ENCODE results near the gene SCGB1D1. TPM values are rescaled to one million over a fixed set of nuclear protein-coding genes. Genes with fewer than 3 reads are reported as not detected.

The SCGB1D1 gene
- polyA plus RNA-seq, 3 donors: not detected

DNA sequence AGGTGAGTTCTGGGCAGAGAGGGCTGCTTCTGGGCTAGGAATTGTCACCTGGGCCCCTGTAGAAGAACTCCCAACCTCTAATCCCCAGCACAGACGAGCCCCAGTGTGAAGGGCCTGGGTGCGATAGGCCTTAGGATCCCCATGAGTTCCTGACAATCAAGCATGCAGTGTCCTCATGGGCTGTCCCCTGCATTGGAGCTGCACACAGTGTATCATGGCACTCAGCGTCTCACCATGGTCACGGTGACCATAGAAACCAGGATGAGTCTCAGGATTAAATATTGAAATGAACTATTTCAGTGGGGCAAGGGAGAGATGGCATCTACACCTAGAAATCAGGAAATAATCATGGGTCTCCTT is 18.7 kb downstream of the SCGB1D1 start:
- TF ChIP-seq, protein P1, sequence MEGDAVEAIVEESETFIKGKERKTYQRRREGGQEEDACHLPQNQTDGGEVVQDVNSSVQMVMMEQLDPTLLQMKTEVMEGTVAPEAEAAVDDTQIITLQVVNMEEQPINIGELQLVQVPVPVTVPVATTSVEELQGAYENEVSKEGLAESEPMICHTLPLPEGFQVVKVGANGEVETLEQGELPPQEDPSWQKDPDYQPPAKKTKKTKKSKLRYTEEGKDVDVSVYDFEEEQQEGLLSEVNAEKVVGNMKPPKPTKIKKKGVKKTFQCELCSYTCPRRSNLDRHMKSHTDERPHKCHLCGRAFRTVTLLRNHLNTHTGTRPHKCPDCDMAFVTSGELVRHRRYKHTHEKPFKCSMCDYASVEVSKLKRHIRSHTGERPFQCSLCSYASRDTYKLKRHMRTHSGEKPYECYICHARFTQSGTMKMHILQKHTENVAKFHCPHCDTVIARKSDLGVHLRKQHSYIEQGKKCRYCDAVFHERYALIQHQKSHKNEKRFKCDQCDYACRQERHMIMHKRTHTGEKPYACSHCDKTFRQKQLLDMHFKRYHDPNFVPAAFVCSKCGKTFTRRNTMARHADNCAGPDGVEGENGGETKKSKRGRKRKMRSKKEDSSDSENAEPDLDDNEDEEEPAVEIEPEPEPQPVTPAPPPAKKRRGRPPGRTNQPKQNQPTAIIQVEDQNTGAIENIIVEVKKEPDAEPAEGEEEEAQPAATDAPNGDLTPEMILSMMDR (IDR thresholded peaks at IDR 0.05): no peak
- H3K27ac Mint-ChIP-seq: no peak overlapping the region
- DNase-seq: no peak
- no peaks in the 10 kb centered on the region for H3K4me1 Mint-ChIP-seq
- WGBS (ENCODE audit: insufficient coverage): 77% methylated on average over 4 of the region's 4 CpGs
- intact Hi-C loops (cut with micrococcal nuclease): no loop called here
- Histone ChIP-seq H3K27me3 (ENCODE audit: control insufficient read depth in 2 of 2, insufficient read depth in 2 of 2, low read length in 2 of 2) (no peaks in the 10 kb centered on the region), H3K36me3 (replicated peaks in 1 of 2; ENCODE audit: control insufficient read depth in 1 of 2, insufficient read depth in 2 of 2, low read length in 2 of 2) (no peaks in the 10 kb centered on the region), H2AFZ (ENCODE audit: insufficient read depth, low read depth, low read length, poor library complexity, severe bottlenecking) (no peak overlapping the region), H3K27ac (ENCODE audit: low read depth in 1 of 2, low read length in 2 of 2) (no peak overlapping the region), H3K4me2 (replicated peaks; ENCODE audit: extremely low read depth, low read length, poor library complexity, severe bottlenecking) (no peak overlapping the region), H3K4me3 (replicated peaks in 1 of 3; ENCODE audit: low read depth in 2 of 3, low read length in 3 of 3) (no peak overlapping the region), H3K9ac (ENCODE audit: insufficient read depth, low read length, poor library complexity, severe bottlenecking) (no peak overlapping the region), H4K20me1 (ENCODE audit: insufficient read depth, low read length) (no peaks in the 10 kb centered on the region), H3K79me2 (ENCODE audit: insufficient read depth, low read length) (no peaks in the 10 kb centered on the region), H3K4me1 (ENCODE audit: control insufficient read depth in 1 of 2, insufficient read depth in 2 of 2, low read length in 2 of 2) (no peaks in the 10 kb centered on the region), H3K9me3 (replicated peaks in 1 of 2; ENCODE audit: control insufficient read depth in 1 of 2, insufficient read depth in 1 of 2, low read length in 2 of 2) (no peaks in the 10 kb centered on the region)
- H3K27me3 Mint-ChIP-seq (ENCODE audit: low read depth in 3 of 3): peaks cover 2 to 6% (median 5%) of the 10 kb centered on the region in 3 donors
- H3K4me3 Mint-ChIP-seq: no peak overlapping the region
- H3K9me3 Mint-ChIP-seq: no peaks in the 10 kb centered on the region
- H3K36me3 Mint-ChIP-seq: no peaks in the 10 kb centered on the region

DNA sequence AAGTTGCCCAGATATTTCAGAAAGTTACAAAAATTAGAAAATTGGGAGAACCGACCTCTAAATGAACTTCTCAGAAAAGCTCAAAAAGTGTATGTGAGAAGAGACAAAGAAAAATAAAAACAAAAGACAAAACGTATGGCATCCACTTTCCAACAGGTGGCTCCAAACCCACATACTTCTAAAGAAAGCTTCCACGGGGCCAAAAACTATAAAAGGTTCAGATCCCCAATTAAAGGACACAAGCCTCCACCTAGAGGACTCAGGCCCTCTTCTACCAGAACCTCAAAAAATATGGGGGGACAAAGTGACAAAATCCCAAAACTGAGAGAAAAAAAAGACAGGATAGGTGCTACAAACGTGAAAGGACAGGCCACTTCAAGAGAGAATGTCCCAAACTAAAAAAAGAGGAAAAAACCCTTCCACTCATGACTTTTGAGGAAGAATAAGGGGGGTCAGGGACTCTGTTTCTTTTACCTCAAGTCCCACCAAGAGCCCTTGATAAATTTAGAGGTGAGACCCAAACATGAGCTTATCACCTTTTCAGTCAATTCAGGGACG is 27.3 kb downstream of the SCGB1D1 start:
- Mint-ChIP-seq H3K27ac (no peak overlapping the region), H3K4me3 (no peak overlapping the region), H3K36me3 (no peaks in the 10 kb centered on the region), H3K27me3 (ENCODE audit: low read depth in 3 of 3) (peaks cover 2 to 6% (median 5%) of the 10 kb centered on the region in 3 donors), H3K4me1 (no peaks in the 10 kb centered on the region), H3K9me3 (peaks cover 2 to 9% (median 7%) of the 10 kb centered on the region in 7 donors)
- no peak overlapping the region for H3K9ac ChIP-seq (ENCODE audit: insufficient read depth, low read length, poor library complexity, severe bottlenecking)
- TF ChIP-seq, protein P1 (IDR thresholded peaks at IDR 0.05): peak; percentile 34
- no peak overlapping the region for H3K4me3 ChIP-seq (replicated peaks in 1 of 3; ENCODE audit: low read depth in 2 of 3, low read length in 3 of 3)
- H3K9me3 ChIP-seq (replicated peaks in 1 of 2; ENCODE audit: control insufficient read depth in 1 of 2, insufficient read depth in 1 of 2, low read length in 2 of 2): peaks cover 6% of the 10 kb centered on the region in 2 donors
- no peak overlapping the region for H2AFZ ChIP-seq (ENCODE audit: insufficient read depth, low read depth, low read length, poor library complexity, severe bottlenecking)
- intact Hi-C loops (cut with micrococcal nuclease): loop anchor here (5.0 to 10.0 kb wide), 2 partner anchors 108 to 110 kb away; no protein-coding TSS in a partner anchor
- H3K4me1 ChIP-seq (ENCODE audit: control insufficient read depth in 1 of 2, insufficient read depth in 2 of 2, low read length in 2 of 2): no peaks in the 10 kb centered on the region
- no peak for DNase-seq
- no peaks in the 10 kb centered on the region for H3K27me3 ChIP-seq (ENCODE audit: control insufficient read depth in 2 of 2, insufficient read depth in 2 of 2, low read length in 2 of 2)
- H3K79me2 ChIP-seq (ENCODE audit: insufficient read depth, low read length): no peaks in the 10 kb centered on the region
- WGBS (ENCODE audit: insufficient coverage): 0% methylated on average over 2 of the region's 5 CpGs
- no peaks in the 10 kb centered on the region for H3K36me3 ChIP-seq (replicated peaks in 1 of 2; ENCODE audit: control insufficient read depth in 1 of 2, insufficient read depth in 2 of 2, low read length in 2 of 2)
- no peaks in the 10 kb centered on the region for H4K20me1 ChIP-seq (ENCODE audit: insufficient read depth, low read length)
- H3K4me2 ChIP-seq (replicated peaks; ENCODE audit: extremely low read depth, low read length, poor library complexity, severe bottlenecking): no peak overlapping the region
- H3K27ac ChIP-seq (ENCODE audit: low read depth in 1 of 2, low read length in 2 of 2): no peak overlapping the region

Data from CD14-positive monocyte (primary cell).